Smooth muscle cell (in vitro differentiated cells): ENCODE data around the gene OSTC. TPM values are rescaled to one million over a fixed set of nuclear protein-coding genes. Genes with fewer than 3 reads are reported as not detected.

Experiments
- DNase-seq: peaks from one replicate; lab custom pipeline; 2025; ENCODE audit not compliant: unreplicated experiment; lab: John Stamatoyannopoulos, UW
- H2AFZ ChIP-seq: fragments of 200-600 bp; sonication (generic); 2 replicates; pipeline ENCODE4 v1.6.0; 2016; ENCODE audit warnings: antibody characterized with exemption, low read depth, mild to moderate bottlenecking
- H3F3A ChIP-seq: fragments of 200-600 bp; sonication (generic); 2 replicates; pipeline ENCODE4 v1.6.0; 2017; ENCODE audit warnings: antibody characterized with exemption, low read depth
- H3K27ac ChIP-seq: fragments of 200-600 bp; sonication (generic); 2 replicates; pipeline ENCODE4 v1.5.1; 2016; ENCODE audit warnings: low read depth, mild to moderate bottlenecking
- H3K27me3 ChIP-seq: fragments of 200-600 bp; sonication (generic); 2 replicates; pipeline ENCODE4 v1.6.1; 2016; ENCODE audit warnings: low read depth, mild to moderate bottlenecking
- H3K36me3 ChIP-seq: fragments of 200-600 bp; sonication (generic); 2 replicates; pipeline ENCODE4 v1.5.1; 2016; ENCODE audit warnings: low read depth
- H3K4me1 ChIP-seq: fragments of 200-600 bp; sonication (generic); 2 replicates; pipeline ENCODE4 v1.5.1; 2016; ENCODE audit warnings: low read depth
- H3K4me2 ChIP-seq: fragments of 200-600 bp; sonication (generic); 2 replicates; pipeline ENCODE4 v1.6.0; 2016; ENCODE audit warnings: mild to moderate bottlenecking
- H3K4me3 ChIP-seq: fragments of 200-600 bp; sonication (generic); 2 replicates; pipeline ENCODE4 v1.5.1; 2016; ENCODE audit warnings: mild to moderate bottlenecking
- H3K79me2 ChIP-seq: fragments of 200-600 bp; sonication (generic); 2 replicates; pipeline ENCODE4 v1.6.0; 2016; ENCODE audit warnings: low read depth, mild to moderate bottlenecking
- H3K9ac ChIP-seq: fragments of 200-600 bp; sonication (generic); 2 replicates; pipeline ENCODE4 v1.6.0; 2016; ENCODE audit warnings: low read depth
- H3K9me3 ChIP-seq: fragments of 200-600 bp; sonication (generic); replicated peaks from 2 replicates; pipeline ENCODE4 v1.5.1; 2016; ENCODE audit warnings: low read depth
- H4K20me1 ChIP-seq: fragments of 200-600 bp; sonication (generic); 2 replicates; pipeline ENCODE4 v1.6.0; 2016; ENCODE audit warnings: low read depth
- WGBS: methylation state at CpG from one replicate; pipeline ENCODE4 v1.1.7; 2016; ENCODE audit warnings: low lambda C conversion rate; 5-methylcytosine and 5-hydroxymethylcytosine counted together
- polyA plus RNA-seq: library from polyadenylated mRNA; unstranded; fragments of >200 nt; fragmentation: Nextera tagmentation; extraction: Ambion mirVana; gene quantifications from 2 replicates; pipeline ENCODE4 v1.2.1, GENCODE V29; 2016
- small RNA-seq: library from RNA; depleted of rRNA; stranded (forward); fragments of <200 nt; gene quantifications from one replicate; pipeline ENCODE3, GENCODE V24; 2014
- total RNA-seq: library from RNA; depleted of rRNA; stranded (reverse); fragments of >200 nt; gene quantifications from 2 replicates; pipeline ENCODE4 v1.2.3, GENCODE V29; 2014
- TF ChIP-seq, protein P1 (sequence below): fragments of 200-600 bp; sonication (generic); IDR thresholded peaks from 2 replicates; pipeline ENCODE4 v1.5.1; 2017; ENCODE audit warnings: borderline replicate concordance, mild to moderate bottlenecking, antibody characterized with exemption; ENCODE audit not compliant: insufficient read depth, poor library complexity, severe bottlenecking

The OSTC gene
- total and polyA plus RNA-seq, 2 experiments from 2014 or later: 754 to 765 TPM

DNA sequence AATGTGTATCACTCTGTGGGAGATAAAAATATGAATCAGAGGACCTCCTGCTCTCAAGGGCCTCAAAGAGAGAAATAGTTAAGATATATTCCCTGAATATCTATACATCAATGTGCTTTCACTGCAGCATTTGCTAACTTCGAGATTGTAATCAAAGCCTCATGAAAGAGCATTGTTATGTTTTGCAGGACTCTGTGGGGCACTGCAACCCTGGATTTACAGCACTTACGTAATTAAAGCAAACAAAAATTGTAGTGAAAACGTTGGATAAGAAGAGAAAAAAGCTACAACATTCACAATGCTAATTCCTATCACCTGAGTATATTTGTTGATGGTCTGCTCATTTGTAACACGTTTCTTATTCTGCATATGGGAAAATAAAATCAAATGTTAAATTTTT lies 64.5 kb downstream of the OSTC start:
- Histone ChIP-seq H4K20me1 (no peaks in the 10 kb centered on the region), H3K9me3 (no peaks in the 10 kb centered on the region), H3K36me3 (no peaks in the 10 kb centered on the region), H3K4me3 (no peak overlapping the region), H3K4me2 (no peak overlapping the region), H3F3A (no peaks in the 10 kb centered on the region), H3K9ac (no peak overlapping the region), H3K27ac (no peak overlapping the region), H3K79me2 (no peaks in the 10 kb centered on the region), H2AFZ (no peak overlapping the region), H3K4me1 (no peaks in the 10 kb centered on the region), H3K27me3 (no peaks in the 10 kb centered on the region)
- 36% methylated on average over 4 of the region's 4 CpGs for WGBS
- TF ChIP-seq, protein P1, sequence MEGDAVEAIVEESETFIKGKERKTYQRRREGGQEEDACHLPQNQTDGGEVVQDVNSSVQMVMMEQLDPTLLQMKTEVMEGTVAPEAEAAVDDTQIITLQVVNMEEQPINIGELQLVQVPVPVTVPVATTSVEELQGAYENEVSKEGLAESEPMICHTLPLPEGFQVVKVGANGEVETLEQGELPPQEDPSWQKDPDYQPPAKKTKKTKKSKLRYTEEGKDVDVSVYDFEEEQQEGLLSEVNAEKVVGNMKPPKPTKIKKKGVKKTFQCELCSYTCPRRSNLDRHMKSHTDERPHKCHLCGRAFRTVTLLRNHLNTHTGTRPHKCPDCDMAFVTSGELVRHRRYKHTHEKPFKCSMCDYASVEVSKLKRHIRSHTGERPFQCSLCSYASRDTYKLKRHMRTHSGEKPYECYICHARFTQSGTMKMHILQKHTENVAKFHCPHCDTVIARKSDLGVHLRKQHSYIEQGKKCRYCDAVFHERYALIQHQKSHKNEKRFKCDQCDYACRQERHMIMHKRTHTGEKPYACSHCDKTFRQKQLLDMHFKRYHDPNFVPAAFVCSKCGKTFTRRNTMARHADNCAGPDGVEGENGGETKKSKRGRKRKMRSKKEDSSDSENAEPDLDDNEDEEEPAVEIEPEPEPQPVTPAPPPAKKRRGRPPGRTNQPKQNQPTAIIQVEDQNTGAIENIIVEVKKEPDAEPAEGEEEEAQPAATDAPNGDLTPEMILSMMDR: no peak
- DNase-seq: no peak

DNA sequence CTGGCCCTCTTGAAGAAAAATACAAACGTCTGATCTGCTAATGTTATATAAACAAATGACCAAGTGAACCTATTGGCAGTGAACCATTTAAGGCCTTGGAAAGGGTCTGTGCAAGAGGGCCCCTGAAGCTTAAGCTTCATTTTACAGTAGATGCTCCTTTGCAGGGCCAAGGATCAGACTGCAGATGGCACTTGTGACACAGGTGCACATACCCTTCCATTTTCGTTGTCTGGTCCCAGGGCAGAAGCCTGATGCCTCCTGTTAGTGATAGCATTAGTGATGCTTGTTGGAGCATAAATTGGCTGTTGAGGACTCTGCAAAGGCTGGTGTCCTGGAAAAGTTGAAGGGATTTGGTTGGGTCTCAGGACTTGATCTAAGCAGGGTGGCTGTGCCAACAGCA lies 65.9 kb downstream of the OSTC start:
- no peaks in the 10 kb centered on the region for H3K36me3 ChIP-seq

DNA sequence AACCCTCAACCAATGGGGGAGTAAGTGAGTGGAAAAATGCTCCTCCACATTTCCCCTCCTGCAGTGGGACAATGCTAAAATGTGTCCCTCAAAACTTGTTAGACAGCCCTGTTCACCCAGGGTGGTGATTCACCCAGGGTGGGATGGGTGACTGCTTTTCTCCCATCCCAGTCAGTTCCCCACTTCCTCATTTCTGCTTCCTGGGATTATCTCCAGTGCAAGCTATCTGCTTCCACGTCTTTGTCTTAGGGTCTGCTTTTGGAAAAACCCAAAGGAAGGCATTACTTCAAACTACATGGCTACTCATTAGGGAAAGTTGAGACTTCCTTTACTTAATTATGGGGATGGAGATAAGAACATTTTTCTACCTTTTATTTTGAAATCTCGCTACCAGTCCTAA lies 67.0 kb downstream of the OSTC start:
- H3K79me2 ChIP-seq: no peaks in the 10 kb centered on the region
- H4K20me1 ChIP-seq: no peaks in the 10 kb centered on the region
- no peaks in the 10 kb centered on the region for H3K9me3 ChIP-seq
- TF ChIP-seq, protein P1: no peak
- H3K36me3 ChIP-seq: no peaks in the 10 kb centered on the region
- DNase-seq: no peak
- H3F3A ChIP-seq: no peaks in the 10 kb centered on the region
- no peak overlapping the region for H3K27ac ChIP-seq
- H3K9ac ChIP-seq: no peak overlapping the region
- no peaks in the 10 kb centered on the region for H3K4me1 ChIP-seq
- H2AFZ ChIP-seq: no peak overlapping the region
- no peak overlapping the region for H3K4me3 ChIP-seq
- H3K4me2 ChIP-seq: no peak overlapping the region
- 60% methylated on average over 2 of the region's 2 CpGs for WGBS
- no peaks in the 10 kb centered on the region for H3K27me3 ChIP-seq

More for the DNA sequence above, 65.9 kb downstream of the OSTC start:
- no peak overlapping the region for H3K4me3 ChIP-seq
- H4K20me1 ChIP-seq: no peaks in the 10 kb centered on the region
- no peak overlapping the region for H3K4me2 ChIP-seq
- H3K4me1 ChIP-seq: no peaks in the 10 kb centered on the region
- no peaks in the 10 kb centered on the region for H3K79me2 ChIP-seq
- TF ChIP-seq, protein P1: no peak
- H2AFZ ChIP-seq: no peak overlapping the region
- 72% methylated on average over 2 of the region's 2 CpGs for WGBS
- no peaks in the 10 kb centered on the region for H3F3A ChIP-seq
- H3K27ac ChIP-seq: no peak overlapping the region
- no peaks in the 10 kb centered on the region for H3K27me3 ChIP-seq
- no peak overlapping the region for H3K9ac ChIP-seq
- H3K9me3 ChIP-seq: no peaks in the 10 kb centered on the region
- no peak for DNase-seq

Small RNA genes within 50 kb of the gene (small RNA-seq; reads per million reads assigned to genes)
- 0.16 reads per million for gene RNU6-431P

Other genes starting within 250 kb of the OSTC start
- 1,242 and 1,362 TPM in 2 replicates for gene RPL34, start 30.0 kb upstream of the OSTC start, total RNA-seq
- gene RPL34, start 30.0 kb upstream of the OSTC start, polyA plus RNA-seq: 695 and 819 TPM in 2 replicates
- not detected in 2 replicates for gene ETNPPL, start 112.5 kb downstream of the OSTC start, total RNA-seq
- gene ETNPPL, start 112.5 kb downstream of the OSTC start, polyA plus RNA-seq: not detected in 2 replicates